Left lung (tissue), 10 donors: Measurements from ENCODE around the gene KCNK5. TPM values are rescaled to one million over a fixed set of nuclear protein-coding genes. Genes with fewer than 3 reads are reported as not detected.

ENCODE experiments used
- ATAC-seq: fragments of 200-7000 bp; cut with Tn5 transposase; one replicate; pipeline ENCODE4 v1.9.1; 2020; ENCODE audit warnings: moderate library complexity
- DNase-seq, 4 donors: peaks; one replicate each; pipeline ENCODE4 v3.0.0-alpha.2; 2013 to 2020
- H3K27ac ChIP-seq, 2 donors: fragments of 200-600 bp; sonication (generic) in 1 of 2; one replicate each; pipeline versions ENCODE4 v1.5.0 to v1.8.0; 2020 to 2021
- H3K27me3 ChIP-seq, 2 donors: fragments of 200-600 bp; sonication (generic) in 1 of 2; one replicate each; pipeline versions ENCODE4 v1.5.0 to v1.8.0; 2020 to 2021
- H3K36me3 ChIP-seq, 2 donors: fragments of 200-600 bp; sonication (generic) in 1 of 2; one replicate each; pipeline versions ENCODE4 v1.5.0 to v1.8.0; 2020 to 2021
- H3K4me1 ChIP-seq, 2 donors: fragments of 200-600 bp; one replicate each; pipeline ENCODE4 v1.8.0; 2021
- H3K4me3 ChIP-seq, 2 donors: fragments of 200-600 bp; sonication (generic) in 1 of 2; one replicate each; pipeline versions ENCODE4 v1.5.0 to v1.8.0; 2020 to 2021; ENCODE audit warnings: mild to moderate bottlenecking in 1 of 2
- H3K9me3 ChIP-seq, 2 donors: fragments of 200-600 bp; sonication (generic) in 1 of 2; one replicate each; pipeline versions ENCODE4 v1.5.0 to v1.8.0; 2020 to 2021
- CTCF ChIP-seq, 2 donors: fragments of 200-600 bp; sonication (generic) in 1 of 2; IDR thresholded peaks; one replicate each; pipeline versions ENCODE4 v1.5.0 to v1.8.0; 2021; ENCODE audit warnings: antibody characterized with exemption in 2 of 2
- intact Hi-C, 2 donors: fragments of 100-400 bp; cut with DNase I; formaldehyde crosslinking; loops; one replicate each; pipeline versions ENCODE4 v1.11.2 to v1.14.2; 2022
- polyA plus RNA-seq, 6 donors: library from polyadenylated mRNA; unstranded; fragments of 120-200 nt; gene quantifications; one replicate each; pipeline ENCODE4 v1.2.1, GENCODE V29; 2013; ENCODE audit not compliant: insufficient read length in 6 of 6
- total RNA-seq, 2 donors: library from RNA; stranded (reverse); fragmentation: NEBNext Ultra II Directional; extraction: Animal tissue kit (Norgen Biotek cat#: 25700); gene quantifications; one replicate each; pipeline ENCODE4 v1.2.1, GENCODE V29; 2021
- donor health status: DM: no; HTN: yes; CAD: no.
- donor health status: DM: no; HTN: no; CAD: no.

The KCNK5 gene
- total and polyA plus RNA-seq, 8 donors: 12.6 to 26.4 (median 22.8) TPM

- intact Hi-C loops: no loop called here
- H3K4me3 ChIP-seq: no peak overlapping the region
- ATAC-seq (no peak), DNase-seq (no peak)
- H3K9me3 ChIP-seq: peaks cover 0 to 2% of the 10 kb centered on the region in 2 donors
- H3K27ac ChIP-seq: no peak overlapping the region
- peaks cover 0 to 4% of the 10 kb centered on the region in 2 donors for H3K27me3 ChIP-seq
- H3K4me1 ChIP-seq: no peaks in the 10 kb centered on the region
- TF ChIP-seq CTCF (IDR thresholded peaks at IDR 0.05): no peak
- H3K36me3 ChIP-seq: no peaks in the 10 kb centered on the region
Observed at GRCh38 chr6:39154705-39155104, 74.6 kb downstream of the KCNK5 start.

- Histone ChIP-seq H3K27me3 (peaks cover 0 to 4% of the 10 kb centered on the region in 2 donors), H3K9me3 (no peaks in the 10 kb centered on the region), H3K27ac (no peak overlapping the region), H3K36me3 (no peaks in the 10 kb centered on the region), H3K4me3 (no peak overlapping the region), H3K4me1 (no peaks in the 10 kb centered on the region)
- intact Hi-C loops: no loop called here
- TF ChIP-seq CTCF (IDR thresholded peaks at IDR 0.05): no peak
- DNase-seq (no peak), ATAC-seq (no peak)
Observed at GRCh38 chr6:39153766-39154397, 75.4 kb downstream of the KCNK5 start.

GRCh38 chr6:39152262-39152661 is 77.0 kb downstream of the KCNK5 start:
- Histone ChIP-seq H3K36me3 (no peaks in the 10 kb centered on the region), H3K4me1 (no peaks in the 10 kb centered on the region), H3K4me3 (no peak overlapping the region), H3K27ac (no peak overlapping the region), H3K27me3 (peaks cover 0 to 4% of the 10 kb centered on the region in 2 donors), H3K9me3 (no peaks in the 10 kb centered on the region)
- ATAC-seq: no peak
- TF ChIP-seq CTCF (IDR thresholded peaks at IDR 0.05): no peak
- no peak for DNase-seq
- intact Hi-C loops: no loop called here

- DNase-seq: no peak
- H3K4me3 ChIP-seq: no peak overlapping the region
- no peaks in the 10 kb centered on the region for H3K36me3 ChIP-seq
- no peaks in the 10 kb centered on the region for H3K4me1 ChIP-seq
- H3K27ac ChIP-seq: no peak overlapping the region
- peaks cover 0 to 4% of the 10 kb centered on the region in 2 donors for H3K27me3 ChIP-seq
- no peaks in the 10 kb centered on the region for H3K9me3 ChIP-seq
- ATAC-seq: no peak
- intact Hi-C loops: no loop called here
- no peak for TF ChIP-seq CTCF (IDR thresholded peaks at IDR 0.05)
Observed at GRCh38 chr6:39151211-39151610, 78.1 kb downstream of the KCNK5 start.

- DNase-seq: peak in 1 of 4 donors; percentile 52
- intact Hi-C loops: no loop called here
Observed at GRCh38 chr6:39144481-39145173, 84.6 kb downstream of the KCNK5 start.

More at GRCh38 chr6:39144481-39145173, 84.6 kb downstream of the KCNK5 start:
- no peak for ATAC-seq
- no peaks in the 10 kb centered on the region for H3K27me3 ChIP-seq
- no peak for TF ChIP-seq CTCF (IDR thresholded peaks at IDR 0.05)
- no peak overlapping the region for H3K4me3 ChIP-seq
- H3K36me3 ChIP-seq: no peaks in the 10 kb centered on the region
- H3K27ac ChIP-seq: no peak overlapping the region
- H3K4me1 ChIP-seq: no peaks in the 10 kb centered on the region
- no peaks in the 10 kb centered on the region for H3K9me3 ChIP-seq
